Pancreas (tissue), 10 donors: Measurements from ENCODE around the gene LY6G6C. TPM values are rescaled to one million over a fixed set of nuclear protein-coding genes. Genes with fewer than 3 reads are reported as not detected.

Experiments
- ATAC-seq, 4 donors: fragments of 200-7000 bp; cut with Tn5 transposase; one replicate each; pipeline versions ENCODE4 v1.8.0 to v1.9.1; 2020; ENCODE audit warnings: mild to moderate bottlenecking in 4 of 4, moderate library complexity in 4 of 4
- DNase-seq, 6 donors: peaks; one replicate each; pipeline ENCODE4 v3.0.0-alpha.2; 2020
- FAIRE-seq: peaks from 2 replicates; lab custom pipeline; 2012; peaks lifted over from hg19 to GRCh38; lab: Jason Lieb, UNC
- H3K27ac ChIP-seq, 4 donors: fragments of 200-600 bp; sonication (generic); 1 replicate in 3 of 4; 2 replicates in 1 of 4; pipeline versions ENCODE4 v1.5.0 to v1.8.0; 2020
- H3K27me3 ChIP-seq, 4 donors: fragments of 200-600 bp; one replicate each; pipeline ENCODE4 v1.8.0; 2021
- H3K36me3 ChIP-seq, 3 donors: fragments of 200-600 bp; sonication (generic) in 1 of 3; one replicate each; pipeline versions ENCODE4 v1.5.0 to v1.8.0; 2020 to 2021
- H3K4me1 ChIP-seq, 3 donors: fragments of 200-600 bp; one replicate each; pipeline ENCODE4 v1.8.0; 2021
- H3K4me3 ChIP-seq, 4 donors: fragments of 200-600 bp; sonication (generic) in 2 of 4; one replicate each; pipeline versions ENCODE4 v1.5.0 to v1.8.0; 2020 to 2021
- H3K9me3 ChIP-seq, 4 donors: fragments of 200-600 bp; one replicate each; pipeline ENCODE4 v1.8.0; 2021
- WGBS, 2 donors: extraction: QIAGEN DNeasy Blood & Tissue Kit; methylation state at CpG; one replicate each; pipeline ENCODE4 v1.1.7; 2013; 5-methylcytosine and 5-hydroxymethylcytosine counted together
- intact Hi-C, 3 donors: fragments of 100-400 bp; cut with DNase I; formaldehyde crosslinking; loops; one replicate each; pipeline versions ENCODE4 v1.11.1 to v1.14.2; 2022
- polyA plus RNA-seq, 2 donors: library from polyadenylated mRNA; stranded (reverse); fragments of 200-250 nt; gene quantifications; one replicate each; pipeline ENCODE4 v1.2.3, GENCODE V29; 2013
- total RNA-seq, 6 donors: library from RNA; stranded (reverse); fragmentation: NEBNext Ultra II Directional in 4 of 6; extraction: Animal tissue kit (Norgen Biotek cat#: 25700) in 4 of 6; gene quantifications; one replicate each; pipeline versions ENCODE4 v1.2.1 to v1.2.4, GENCODE V29; 2021 to 2023
- TF ChIP-seq, protein P1 (sequence below), 4 donors: fragments of 200-600 bp; sonication (generic) in 3 of 4; IDR thresholded peaks; one replicate each; pipeline versions ENCODE4 v1.5.0 to v1.8.0; 2021; ENCODE audit warnings: antibody characterized with exemption in 4 of 4
- donor health status: healthy with polysubstance abuse.
- donor health status: DM: no; HTN: no; CAD: no; lungs with moderate emphysema.
- donor health status: DM: no; HTN: no; CAD: no.
- donor health status: control.
- donor health status: control.
- donor health status: Bipolar disorder and iron deficiency.
- donor health status: DM: yes; HTN: yes; CAD: no.
- donor health status: DM: no; HTN: no; CAD: no.
- donor health status: DM: no; HTN: no; CAD: no.
- donor health status: DM: yes; HTN: yes; CAD: no.

LY6G6C gene
- total and polyA plus RNA-seq, 8 donors: not detected

DNA sequence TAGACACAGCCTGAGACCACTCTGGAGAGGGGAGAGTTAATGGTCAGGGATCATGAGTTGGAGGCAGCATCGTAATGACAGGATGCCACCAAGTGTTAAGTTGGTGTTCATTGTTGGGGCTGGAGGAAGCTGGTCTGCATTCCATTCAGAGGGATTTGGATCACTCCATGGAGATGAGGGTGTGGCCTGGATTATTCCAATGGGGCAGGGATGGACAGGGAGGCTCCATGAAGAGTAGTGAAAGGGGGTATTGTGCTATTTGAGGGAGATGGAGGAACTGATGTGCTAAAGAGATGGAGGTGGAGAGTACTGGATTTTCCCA lies 42.0 kb upstream of the LY6G6C start:
- FAIRE-seq (no peak), DNase-seq (no peak), ATAC-seq (peak in 1 of 4 donors; percentile 46)
- H3K4me1 ChIP-seq: no peaks in the 10 kb centered on the region
- H3K27ac ChIP-seq: no peak overlapping the region
- TF ChIP-seq, protein P1, sequence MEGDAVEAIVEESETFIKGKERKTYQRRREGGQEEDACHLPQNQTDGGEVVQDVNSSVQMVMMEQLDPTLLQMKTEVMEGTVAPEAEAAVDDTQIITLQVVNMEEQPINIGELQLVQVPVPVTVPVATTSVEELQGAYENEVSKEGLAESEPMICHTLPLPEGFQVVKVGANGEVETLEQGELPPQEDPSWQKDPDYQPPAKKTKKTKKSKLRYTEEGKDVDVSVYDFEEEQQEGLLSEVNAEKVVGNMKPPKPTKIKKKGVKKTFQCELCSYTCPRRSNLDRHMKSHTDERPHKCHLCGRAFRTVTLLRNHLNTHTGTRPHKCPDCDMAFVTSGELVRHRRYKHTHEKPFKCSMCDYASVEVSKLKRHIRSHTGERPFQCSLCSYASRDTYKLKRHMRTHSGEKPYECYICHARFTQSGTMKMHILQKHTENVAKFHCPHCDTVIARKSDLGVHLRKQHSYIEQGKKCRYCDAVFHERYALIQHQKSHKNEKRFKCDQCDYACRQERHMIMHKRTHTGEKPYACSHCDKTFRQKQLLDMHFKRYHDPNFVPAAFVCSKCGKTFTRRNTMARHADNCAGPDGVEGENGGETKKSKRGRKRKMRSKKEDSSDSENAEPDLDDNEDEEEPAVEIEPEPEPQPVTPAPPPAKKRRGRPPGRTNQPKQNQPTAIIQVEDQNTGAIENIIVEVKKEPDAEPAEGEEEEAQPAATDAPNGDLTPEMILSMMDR (IDR thresholded peaks at IDR 0.05): no peak
- H3K36me3 ChIP-seq: no peaks in the 10 kb centered on the region
- 22 to 42% methylated on average over 1 of the region's 1 CpG for WGBS, 2 donors
- no peak overlapping the region for H3K4me3 ChIP-seq
- intact Hi-C loops: no loop called here
- no peaks in the 10 kb centered on the region for H3K9me3 ChIP-seq
- no peaks in the 10 kb centered on the region for H3K27me3 ChIP-seq

DNA sequence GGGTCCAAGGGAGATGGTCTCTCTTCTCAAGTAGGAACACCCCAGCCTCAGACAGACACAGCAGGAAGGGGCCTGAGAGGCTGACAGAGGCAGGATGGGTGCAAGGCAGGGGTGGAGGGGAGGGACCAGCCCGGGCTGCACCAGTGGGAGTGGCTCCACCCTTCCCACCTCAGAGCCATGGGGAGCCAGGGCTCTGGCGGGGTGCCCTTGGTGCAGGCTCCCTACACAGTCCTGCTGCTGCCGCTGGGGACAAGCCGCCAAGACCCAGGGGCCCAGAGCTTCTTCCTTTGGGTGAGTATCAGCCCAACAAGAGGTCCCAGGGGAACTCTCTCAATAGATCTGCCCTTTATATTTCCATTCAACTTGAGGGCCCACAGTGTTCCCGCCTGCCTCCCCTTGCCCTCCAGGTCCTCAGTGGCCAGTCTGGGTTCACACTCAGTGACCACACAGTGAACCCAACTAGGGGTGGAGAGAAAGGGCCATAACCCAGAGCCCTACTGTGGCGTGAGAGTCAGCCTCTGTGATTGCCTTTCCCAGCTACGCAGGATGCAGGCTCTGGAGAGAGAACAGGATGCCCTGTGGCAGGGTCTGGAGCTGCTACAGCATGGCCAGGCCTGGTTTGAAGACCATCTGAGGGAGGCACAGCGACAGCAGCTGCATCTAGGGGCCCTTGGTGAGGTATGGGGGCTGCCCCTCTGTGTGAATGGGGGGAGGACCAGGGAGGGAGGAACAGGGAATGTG lies 41.5 kb upstream of the LY6G6C start:
- Histone ChIP-seq H3K4me3 (no peak overlapping the region), H3K27ac (no peak overlapping the region), H3K9me3 (no peaks in the 10 kb centered on the region), H3K27me3 (no peaks in the 10 kb centered on the region), H3K36me3 (no peaks in the 10 kb centered on the region), H3K4me1 (no peaks in the 10 kb centered on the region)
- TF ChIP-seq, protein P1 (IDR thresholded peaks at IDR 0.05): no peak
- 75 to 77% methylated on average over 6 to 8 of the region's 8 CpGs for WGBS, 2 donors
- intact Hi-C loops: no loop called here
- FAIRE-seq (no peak), DNase-seq (no peak), ATAC-seq (no peak)

DNA sequence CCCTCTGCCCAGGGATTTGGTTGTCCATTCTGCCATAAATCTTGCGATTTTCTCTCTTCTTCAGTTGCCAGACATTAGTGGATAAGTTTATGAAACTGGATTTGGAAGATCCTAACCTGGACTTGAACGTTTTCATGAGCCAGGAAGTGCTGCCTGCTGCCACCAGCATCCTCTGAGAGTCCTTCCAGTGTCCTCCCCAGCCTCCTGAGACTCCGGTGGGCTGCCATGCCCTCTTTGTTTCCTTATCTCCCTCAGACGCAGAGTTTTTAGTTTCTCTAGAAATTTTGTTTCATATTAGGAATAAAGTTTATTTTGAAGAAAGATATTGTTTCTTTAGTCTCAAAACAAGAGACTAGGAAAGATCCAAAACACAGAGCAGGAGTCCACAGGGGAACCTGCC lies 40.8 kb upstream of the LY6G6C start, which contains the start of gene SAPCD1:
Gene SAPCD1 (plus strand): TSS at position 301 of the 400 bp plus-strand sequence. CDS start 399 bp downstream, outside the sequence.
- WGBS, 2 donors: 64 to 71% methylated on average over 4 of the region's 4 CpGs
- Histone ChIP-seq H3K4me1 (no peaks in the 10 kb centered on the region), H3K4me3 (no peak within 1 kb of the TSS), H3K27me3 (no peaks in the 10 kb centered on the region), H3K27ac (no peak within 1 kb of the TSS), H3K9me3 (no peaks in the 10 kb centered on the region), H3K36me3 (no peaks in the 10 kb centered on the region)
- TF ChIP-seq, protein P1 (IDR thresholded peaks at IDR 0.05): no peak
- FAIRE-seq (no peak), DNase-seq (no peak), ATAC-seq (no peak)
- intact Hi-C loops: no loop called here

DNA sequence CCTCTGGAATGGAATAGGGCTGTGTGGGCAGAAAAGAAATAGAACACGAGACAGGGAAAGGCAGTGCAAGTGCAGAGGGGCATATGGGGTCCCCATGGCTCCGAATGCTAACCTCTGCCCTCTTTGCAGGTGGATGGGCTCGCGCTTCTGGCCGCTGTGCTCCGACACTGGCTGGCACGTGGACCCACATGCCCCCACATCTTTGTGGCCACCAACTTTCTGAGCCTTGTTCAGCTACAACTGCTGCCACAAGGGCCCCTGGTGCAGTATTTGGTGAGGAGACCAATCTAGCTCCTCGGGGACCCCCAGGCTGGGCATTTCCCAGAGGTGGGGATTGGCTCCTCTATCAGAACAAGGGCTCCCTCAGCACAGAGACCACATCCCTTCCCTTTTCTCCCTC lies 39.8 kb upstream of the LY6G6C start:
- intact Hi-C loops: no loop called here
- no peaks in the 10 kb centered on the region for H3K4me1 ChIP-seq
- TF ChIP-seq, protein P1 (IDR thresholded peaks at IDR 0.05): no peak
- H3K36me3 ChIP-seq: no peaks in the 10 kb centered on the region
- no peak for DNase-seq
- ATAC-seq: no peak
- no peak for FAIRE-seq
- H3K4me3 ChIP-seq: no peak overlapping the region
- no peak overlapping the region for H3K27ac ChIP-seq
- H3K9me3 ChIP-seq: no peaks in the 10 kb centered on the region
- H3K27me3 ChIP-seq: no peaks in the 10 kb centered on the region
- 92 to 94% methylated on average over 7 to 8 of the region's 8 CpGs for WGBS, 2 donors

DNA sequence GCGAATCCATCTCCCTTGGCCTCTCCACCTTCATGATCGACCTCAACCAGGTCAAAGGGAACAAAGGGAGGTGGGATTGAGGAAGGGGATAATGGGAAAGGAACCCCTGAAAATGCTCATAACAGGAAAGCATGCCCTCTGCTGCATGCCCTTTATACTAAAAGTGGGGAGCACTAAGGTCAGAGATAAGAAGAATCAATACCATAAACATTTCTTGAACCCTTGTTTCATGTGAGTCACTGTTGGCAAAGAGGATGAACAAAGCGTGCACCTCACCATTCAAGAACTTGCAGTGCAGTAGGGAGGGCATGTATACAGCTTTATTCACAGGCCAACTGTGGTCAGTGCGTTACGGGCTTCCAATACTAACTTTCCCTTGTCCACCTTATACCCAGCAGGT lies 39.2 kb upstream of the LY6G6C start:
- H3K4me3 ChIP-seq: no peak overlapping the region
- no peaks in the 10 kb centered on the region for H3K4me1 ChIP-seq
- intact Hi-C loops: no loop called here
- FAIRE-seq: no peak
- WGBS, 2 donors: 80 to 86% methylated on average over 5 of the region's 5 CpGs
- no peak for DNase-seq
- H3K36me3 ChIP-seq: no peaks in the 10 kb centered on the region
- TF ChIP-seq, protein P1 (IDR thresholded peaks at IDR 0.05): no peak
- no peak for ATAC-seq
- no peak overlapping the region for H3K27ac ChIP-seq
- no peaks in the 10 kb centered on the region for H3K27me3 ChIP-seq
- no peaks in the 10 kb centered on the region for H3K9me3 ChIP-seq
